Measurements from ENCODE around the gene GLIS1. TPM values are rescaled to one million over a fixed set of nuclear protein-coding genes. Genes with fewer than 3 reads are reported as not detected.

Gene GLIS1
- total RNA-seq, 1 experiment from 2014 or later, result 0.24 TPM

- TF ChIP-seq ZNF512 (CRISPR knock-in tag; IDR thresholded peaks at IDR 0.05; ENCODE audit: borderline replicate concordance), result no peak
- TF ChIP-seq GTF2I (CRISPR knock-in tag; conservative IDR thresholded peaks at IDR 0.05), result no peak
- no peak for TF ChIP-seq FOXP1 (CRISPR knock-in tag; IDR thresholded peaks at IDR 0.05; ENCODE audit: borderline replicate concordance)
- TF ChIP-seq, protein P1, sequence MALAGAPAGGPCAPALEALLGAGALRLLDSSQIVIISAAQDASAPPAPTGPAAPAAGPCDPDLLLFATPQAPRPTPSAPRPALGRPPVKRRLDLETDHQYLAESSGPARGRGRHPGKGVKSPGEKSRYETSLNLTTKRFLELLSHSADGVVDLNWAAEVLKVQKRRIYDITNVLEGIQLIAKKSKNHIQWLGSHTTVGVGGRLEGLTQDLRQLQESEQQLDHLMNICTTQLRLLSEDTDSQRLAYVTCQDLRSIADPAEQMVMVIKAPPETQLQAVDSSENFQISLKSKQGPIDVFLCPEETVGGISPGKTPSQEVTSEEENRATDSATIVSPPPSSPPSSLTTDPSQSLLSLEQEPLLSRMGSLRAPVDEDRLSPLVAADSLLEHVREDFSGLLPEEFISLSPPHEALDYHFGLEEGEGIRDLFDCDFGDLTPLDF (CRISPR knock-in tag; IDR thresholded peaks at IDR 0.05), result no peak
- TF ChIP-seq, protein P2, sequence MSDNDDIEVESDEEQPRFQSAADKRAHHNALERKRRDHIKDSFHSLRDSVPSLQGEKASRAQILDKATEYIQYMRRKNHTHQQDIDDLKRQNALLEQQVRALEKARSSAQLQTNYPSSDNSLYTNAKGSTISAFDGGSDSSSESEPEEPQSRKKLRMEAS (CRISPR knock-in tag; IDR thresholded peaks at IDR 0.05), result no peak
- no peak for TF ChIP-seq ZNF317 (CRISPR knock-in tag; IDR thresholded peaks at IDR 0.05; ENCODE audit: borderline replicate concordance, low read depth)
- TF ChIP-seq, protein P3, sequence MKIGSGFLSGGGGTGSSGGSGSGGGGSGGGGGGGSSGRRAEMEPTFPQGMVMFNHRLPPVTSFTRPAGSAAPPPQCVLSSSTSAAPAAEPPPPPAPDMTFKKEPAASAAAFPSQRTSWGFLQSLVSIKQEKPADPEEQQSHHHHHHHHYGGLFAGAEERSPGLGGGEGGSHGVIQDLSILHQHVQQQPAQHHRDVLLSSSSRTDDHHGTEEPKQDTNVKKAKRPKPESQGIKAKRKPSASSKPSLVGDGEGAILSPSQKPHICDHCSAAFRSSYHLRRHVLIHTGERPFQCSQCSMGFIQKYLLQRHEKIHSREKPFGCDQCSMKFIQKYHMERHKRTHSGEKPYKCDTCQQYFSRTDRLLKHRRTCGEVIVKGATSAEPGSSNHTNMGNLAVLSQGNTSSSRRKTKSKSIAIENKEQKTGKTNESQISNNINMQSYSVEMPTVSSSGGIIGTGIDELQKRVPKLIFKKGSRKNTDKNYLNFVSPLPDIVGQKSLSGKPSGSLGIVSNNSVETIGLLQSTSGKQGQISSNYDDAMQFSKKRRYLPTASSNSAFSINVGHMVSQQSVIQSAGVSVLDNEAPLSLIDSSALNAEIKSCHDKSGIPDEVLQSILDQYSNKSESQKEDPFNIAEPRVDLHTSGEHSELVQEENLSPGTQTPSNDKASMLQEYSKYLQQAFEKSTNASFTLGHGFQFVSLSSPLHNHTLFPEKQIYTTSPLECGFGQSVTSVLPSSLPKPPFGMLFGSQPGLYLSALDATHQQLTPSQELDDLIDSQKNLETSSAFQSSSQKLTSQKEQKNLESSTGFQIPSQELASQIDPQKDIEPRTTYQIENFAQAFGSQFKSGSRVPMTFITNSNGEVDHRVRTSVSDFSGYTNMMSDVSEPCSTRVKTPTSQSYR (CRISPR knock-in tag; IDR thresholded peaks at IDR 0.05), result no peak
- no peak for TF ChIP-seq ZNF671 (CRISPR knock-in tag; IDR thresholded peaks at IDR 0.05)
- TF ChIP-seq, protein P4, sequence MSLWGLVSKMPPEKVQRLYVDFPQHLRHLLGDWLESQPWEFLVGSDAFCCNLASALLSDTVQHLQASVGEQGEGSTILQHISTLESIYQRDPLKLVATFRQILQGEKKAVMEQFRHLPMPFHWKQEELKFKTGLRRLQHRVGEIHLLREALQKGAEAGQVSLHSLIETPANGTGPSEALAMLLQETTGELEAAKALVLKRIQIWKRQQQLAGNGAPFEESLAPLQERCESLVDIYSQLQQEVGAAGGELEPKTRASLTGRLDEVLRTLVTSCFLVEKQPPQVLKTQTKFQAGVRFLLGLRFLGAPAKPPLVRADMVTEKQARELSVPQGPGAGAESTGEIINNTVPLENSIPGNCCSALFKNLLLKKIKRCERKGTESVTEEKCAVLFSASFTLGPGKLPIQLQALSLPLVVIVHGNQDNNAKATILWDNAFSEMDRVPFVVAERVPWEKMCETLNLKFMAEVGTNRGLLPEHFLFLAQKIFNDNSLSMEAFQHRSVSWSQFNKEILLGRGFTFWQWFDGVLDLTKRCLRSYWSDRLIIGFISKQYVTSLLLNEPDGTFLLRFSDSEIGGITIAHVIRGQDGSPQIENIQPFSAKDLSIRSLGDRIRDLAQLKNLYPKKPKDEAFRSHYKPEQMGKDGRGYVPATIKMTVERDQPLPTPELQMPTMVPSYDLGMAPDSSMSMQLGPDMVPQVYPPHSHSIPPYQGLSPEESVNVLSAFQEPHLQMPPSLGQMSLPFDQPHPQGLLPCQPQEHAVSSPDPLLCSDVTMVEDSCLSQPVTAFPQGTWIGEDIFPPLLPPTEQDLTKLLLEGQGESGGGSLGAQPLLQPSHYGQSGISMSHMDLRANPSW (CRISPR knock-in tag; conservative IDR thresholded peaks at IDR 0.05; ENCODE audit: low read depth), result no peak
- no peak for TF ChIP-seq ERG (CRISPR knock-in tag; IDR thresholded peaks at IDR 0.05)
- no peak for TF ChIP-seq NR1H2 (CRISPR knock-in tag; IDR thresholded peaks at IDR 0.05)
- TF ChIP-seq, protein P5, sequence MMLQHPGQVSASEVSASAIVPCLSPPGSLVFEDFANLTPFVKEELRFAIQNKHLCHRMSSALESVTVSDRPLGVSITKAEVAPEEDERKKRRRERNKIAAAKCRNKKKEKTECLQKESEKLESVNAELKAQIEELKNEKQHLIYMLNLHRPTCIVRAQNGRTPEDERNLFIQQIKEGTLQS (CRISPR knock-in tag; conservative IDR thresholded peaks at IDR 0.05), result no peak
- TF ChIP-seq AFF4 (CRISPR knock-in tag; IDR thresholded peaks at IDR 0.05; ENCODE audit: borderline replicate concordance), result no peak
- TF ChIP-seq FOXJ3 (CRISPR knock-in tag; IDR thresholded peaks at IDR 0.05; ENCODE audit: borderline replicate concordance), result no peak
- TF ChIP-seq TEAD4 (CRISPR knock-in tag; IDR thresholded peaks at IDR 0.05), result no peak
These were observed 100.5 kb downstream of the GLIS1 start (continued) for GRCh38 chr1:53638360-53639035.
